Lung microvascular endothelial cell (primary cell): ENCODE measurements around the gene KIRREL3. TPM values are rescaled to one million over a fixed set of nuclear protein-coding genes. Genes with fewer than 3 reads are reported as not detected.

Experiments used
- DNase-seq, 2 donors: peaks; one replicate each; pipeline versions ENCODE4 v3.0.0 to v3.0.0-alpha.2; 2010; ENCODE audit warnings: low read depth in 2 of 2
- total RNA-seq: library from RNA; depleted of rRNA; stranded (reverse); fragments of >200 nt; gene quantifications from 2 replicates; pipeline ENCODE4 v1.2.1, GENCODE V29; 2014

Gene KIRREL3
- total RNA-seq, 1 donor from 2014 or later, result under 0.01 TPM

GRCh38 chr11:126680131-126680530 lies 320.4 kb downstream of the KIRREL3 start:
- no peak for DNase-seq

GRCh38 chr11:126679033-126679432 lies 321.5 kb downstream of the KIRREL3 start:
- DNase-seq, result no peak

GRCh38 chr11:126676536-126676935 lies 324.0 kb downstream of the KIRREL3 start:
- no peak for DNase-seq

- no peak for DNase-seq
Measured at GRCh38 chr11:126673319-126673718, 327.3 kb downstream of the KIRREL3 start.

- no peak for DNase-seq
Measured at GRCh38 chr11:126669416-126669815, 331.2 kb downstream of the KIRREL3 start.

- no peak for DNase-seq
Measured at GRCh38 chr11:126664643-126665042, 335.9 kb downstream of the KIRREL3 start.

GRCh38 chr11:126663749-126664592 lies 336.6 kb downstream of the KIRREL3 start:
- no peak for DNase-seq

GRCh38 chr11:126662035-126662790 lies 338.4 kb downstream of the KIRREL3 start:
- DNase-seq, result no peak

- no peak for DNase-seq
Measured at GRCh38 chr11:126660761-126661425, 339.7 kb downstream of the KIRREL3 start.

- DNase-seq, result no peak
Measured at GRCh38 chr11:126660321-126660720, 340.2 kb downstream of the KIRREL3 start.

- no peak for DNase-seq
Measured at GRCh38 chr11:126658306-126659056, 342.1 kb downstream of the KIRREL3 start.

GRCh38 chr11:126655807-126656128 lies 344.8 kb downstream of the KIRREL3 start:
- no peak for DNase-seq

- no peak for DNase-seq
Measured at GRCh38 chr11:126654886-126655806, 345.4 kb downstream of the KIRREL3 start.

GRCh38 chr11:126653040-126653439 lies 347.5 kb downstream of the KIRREL3 start:
- DNase-seq, result no peak

- no peak for DNase-seq
Measured at GRCh38 chr11:126647735-126648134, 352.8 kb downstream of the KIRREL3 start.

GRCh38 chr11:126646701-126647557 lies 353.6 kb downstream of the KIRREL3 start:
- DNase-seq, result no peak

GRCh38 chr11:126645186-126645585 lies 355.4 kb downstream of the KIRREL3 start:
- no peak for DNase-seq

- DNase-seq, result no peak
Measured at GRCh38 chr11:126640186-126640585, 360.4 kb downstream of the KIRREL3 start.

GRCh38 chr11:126639692-126640091 lies 360.9 kb downstream of the KIRREL3 start:
- DNase-seq, result no peak

GRCh38 chr11:126638648-126639047 lies 361.9 kb downstream of the KIRREL3 start:
- no peak for DNase-seq
